Heart left ventricle (tissue), 16 donors: Measurements from ENCODE around the gene CCDC7. TPM values are rescaled to one million over a fixed set of nuclear protein-coding genes. Genes with fewer than 3 reads are reported as not detected.

Experiments used
- ATAC-seq, 4 donors: fragments of 200-7000 bp; cut with Tn5 transposase; one replicate each; pipeline ENCODE4 v1.9.1; 2020 to 2022; ENCODE audit warnings: moderate library complexity in 4 of 4, mild to moderate bottlenecking in 3 of 4, moderate number of reproducible peaks in 1 of 4
- DNase-seq, 5 donors: peaks; one replicate each; pipeline ENCODE4 v3.0.0-alpha.2; 2020
- H3K27ac ChIP-seq, 12 donors: fragments of 200-600 bp; sonication (generic) in 4 of 12; one replicate each; pipeline versions ENCODE4 v1.5.0 to v1.8.0; 2016 to 2022; ENCODE audit warnings: mild to moderate bottlenecking in 2 of 12
- H3K27me3 ChIP-seq, 9 donors: fragments of 200-600 bp; sonication (generic) in 2 of 9; one replicate each; pipeline versions ENCODE4 v1.5.1 to v1.8.0; 2016 to 2022; ENCODE audit warnings: mild to moderate bottlenecking in 3 of 9
- H3K36me3 ChIP-seq, 9 donors: fragments of 200-600 bp; sonication (generic) in 2 of 9; one replicate each; pipeline versions ENCODE4 v1.5.0 to v1.8.0; 2018 to 2022; ENCODE audit warnings: mild to moderate bottlenecking in 2 of 9
- H3K4me1 ChIP-seq, 12 donors: fragments of 200-600 bp; sonication (generic) in 4 of 12; one replicate each; pipeline versions ENCODE4 v1.5.0 to v1.8.0; 2016 to 2022; ENCODE audit warnings: mild to moderate bottlenecking in 3 of 12
- H3K4me3 ChIP-seq, 12 donors: fragments of 200-600 bp; sonication (generic) in 4 of 12; one replicate each; pipeline versions ENCODE4 v1.5.0 to v1.8.0; 2017 to 2022; ENCODE audit warnings: mild to moderate bottlenecking in 9 of 12, moderate library complexity in 4 of 12
- H3K9me3 ChIP-seq, 12 donors: fragments of 200-600 bp; sonication (generic) in 4 of 12; one replicate each; pipeline versions ENCODE4 v1.5.0 to v1.8.0; 2016 to 2022; ENCODE audit warnings: mild to moderate bottlenecking in 1 of 12
- CTCF ChIP-seq, 12 donors: fragments of 200-600 bp; sonication (generic) in 4 of 12; IDR thresholded peaks; one replicate each; pipeline versions ENCODE4 v1.5.0 to v1.8.0; 2018 to 2022; ENCODE audit warnings: antibody characterized with exemption in 12 of 12, mild to moderate bottlenecking in 5 of 12
- POLR2A ChIP-seq, 2 donors: fragments of 450-650 bp; IDR thresholded peaks; one replicate each; pipeline ENCODE4 v1.6.1; 2017; ENCODE audit warnings: antibody characterized with exemption in 2 of 2, mild to moderate bottlenecking in 2 of 2, moderate library complexity in 2 of 2
- WGBS, 4 donors: extraction: QIAGEN DNeasy Blood & Tissue Kit in 2 of 4; methylation state at CpG; one replicate each; pipeline versions ENCODE4 v1.1.5 to v1.1.7; 2013 to 2018; 5-methylcytosine and 5-hydroxymethylcytosine counted together
- intact Hi-C, 10 donors: fragments of 100-400 bp; cut with DNase I; formaldehyde crosslinking; loops; one replicate each; pipeline versions ENCODE4 v1.11.1 to v1.14.2; 2022
- polyA plus RNA-seq, 2 donors: library from polyadenylated mRNA; stranded (reverse); fragments of 200-250 nt; gene quantifications; one replicate each; pipeline ENCODE4 v1.2.3, GENCODE V29; 2013
- total RNA-seq, 9 donors: library from RNA; depleted of rRNA in 2 of 9; stranded (reverse); fragments of >200 nt in 2 of 9; fragmentation: NEBNext Ultra II Directional in 3 of 9; extraction: Animal tissue kit (Norgen Biotek cat#: 25700) in 3 of 9; gene quantifications; one replicate each; pipeline versions ENCODE4 v1.1.0 to v1.2.4, GENCODE V29; 2016 to 2023
- donor health status: ischemic (EF 13 %, LVEDD 7.1; RV severe dilation, severe dysfunction).
- donor health status: healthy with polysubstance abuse.
- donor health status: DM: no; HTN: yes; CAD: no.
- donor health status: DM: no; HTN: no; CAD: no.
- donor health status: ischemic (EF 25% LVEDD 6.9; RV normal size, moderate dysfunction).
- donor health status: ischemic (EF 25% LVEDD 5.7; RV mildly dilated, moderate dysfunction).
- donor health status: healthy.
- donor health status: DM: yes; HTN: yes; CAD: no.
- donor health status: ischemic (EF 35%, LVEDD 5.7; RV mildly dilated, moderate dysfunction).
- donor health status: nonischemic (EF 11% LVEDD 7.7; RV severe dilation, severe dysfunction).
- donor health status: DM: yes; HTN: yes; CAD: no.
- donor health status: PGD.
- donor health status: ischemic (EF 29% LVEDD 5.4; RV normal size, mild dysfunction).
- donor health status: nonischemic (EF 23%, LVEDD 6.1; RV moderate dilation, normal function).

Gene CCDC7
- total and polyA plus RNA-seq, 11 donors: 1.5 to 41.3 (median 22.4) TPM

GRCh38 chr10:32622409-32622808 is 176.5 kb downstream of the CCDC7 start:
- intact Hi-C loops: no loop called here
- no peak overlapping the region for H3K27ac ChIP-seq
- no peak overlapping the region for H3K4me3 ChIP-seq
- H3K27me3 ChIP-seq: no peaks in the 10 kb centered on the region
- 82 to 88% (median 83%) methylated on average over 2 of the region's 2 CpGs for WGBS, 4 donors
- H3K36me3 ChIP-seq: peaks cover 0 to 3% (median 0%) of the 10 kb centered on the region in 9 donors
- DNase-seq (no peak), ATAC-seq (no peak)
- H3K4me1 ChIP-seq: no peaks in the 10 kb centered on the region
- TF ChIP-seq POLR2A (IDR thresholded peaks at IDR 0.05) (no peak), CTCF (IDR thresholded peaks at IDR 0.05) (no peak)
- H3K9me3 ChIP-seq: peaks cover 0 to 41% (median 3%) of the 10 kb centered on the region in 12 donors

- Histone ChIP-seq H3K27me3 (no peaks in the 10 kb centered on the region), H3K27ac (no peak overlapping the region), H3K4me1 (no peaks in the 10 kb centered on the region), H3K4me3 (no peak overlapping the region), H3K9me3 (peaks cover 0 to 22% (median 0%) of the 10 kb centered on the region in 12 donors), H3K36me3 (peaks cover 0 to 3% (median 0%) of the 10 kb centered on the region in 9 donors)
- intact Hi-C loops: no loop called here
- DNase-seq: no peak
- ATAC-seq: no peak
- WGBS, 4 donors: 0 to 99% (median 45%) methylated on average over 1 of the region's 1 CpG
- TF ChIP-seq POLR2A (IDR thresholded peaks at IDR 0.05) (no peak), CTCF (IDR thresholded peaks at IDR 0.05) (no peak)
Measured at GRCh38 chr10:32627183-32627582, 181.2 kb downstream of the CCDC7 start.

GRCh38 chr10:32629910-32630309 is 184.0 kb downstream of the CCDC7 start:
- intact Hi-C loops: no loop called here
- no peaks in the 10 kb centered on the region for H3K4me1 ChIP-seq
- no peak overlapping the region for H3K27ac ChIP-seq
- H3K27me3 ChIP-seq: no peaks in the 10 kb centered on the region
- peaks cover 0 to 22% (median 0%) of the 10 kb centered on the region in 12 donors for H3K9me3 ChIP-seq
- DNase-seq (no peak), ATAC-seq (no peak)
- no peak for TF ChIP-seq CTCF (IDR thresholded peaks at IDR 0.05)
- TF ChIP-seq POLR2A (IDR thresholded peaks at IDR 0.05): no peak
- H3K4me3 ChIP-seq: no peak overlapping the region
- peaks cover 0 to 5% (median 0%) of the 10 kb centered on the region in 9 donors for H3K36me3 ChIP-seq

GRCh38 chr10:32646535-32646934 is 200.6 kb downstream of the CCDC7 start:
- 58 to 97% (median 91%) methylated on average over 1 of the region's 1 CpG for WGBS, 4 donors
- Histone ChIP-seq H3K4me1 (no peaks in the 10 kb centered on the region), H3K4me3 (no peak overlapping the region), H3K9me3 (peaks cover 0 to 42% (median 13%) of the 10 kb centered on the region in 12 donors), H3K27me3 (no peaks in the 10 kb centered on the region), H3K27ac (no peak overlapping the region), H3K36me3 (peaks cover 0 to 15% (median 0%) of the 10 kb centered on the region in 9 donors)
- DNase-seq: no peak
- intact Hi-C loops: no loop called here
- ATAC-seq: no peak
- no peak for TF ChIP-seq CTCF (IDR thresholded peaks at IDR 0.05)
- TF ChIP-seq POLR2A (IDR thresholded peaks at IDR 0.05): no peak
